Neutrophil (primary cell): ENCODE data around the gene RFTN1.

Experiments used
- H3K27ac ChIP-seq: fragments of 200-600 bp; sonication (generic); 2 replicates; pipeline ENCODE4 v1.5.1; 2016; ENCODE audit warnings: mild to moderate bottlenecking, moderate library complexity
- H3K27me3 ChIP-seq: fragments of 200-600 bp; sonication (generic); 2 replicates; pipeline ENCODE4 v1.6.0; 2016; ENCODE audit warnings: mild to moderate bottlenecking
- H3K36me3 ChIP-seq: fragments of 200-600 bp; sonication (generic); 2 replicates; pipeline ENCODE4 v1.5.1; 2017
- H3K4me1 ChIP-seq, 2 experiments: fragments of 200-600 bp in 1 of 2; sonication (generic) in 1 of 2; 1 replicate in 1 of 2; 2 replicates in 1 of 2; pipeline versions ENCODE4 v1.5.1 to v1.6.1; 2013 to 2016; ENCODE audit warnings: low read depth in 1 of 2, low read length in 1 of 2, mild to moderate bottlenecking in 1 of 2, moderate library complexity in 1 of 2; ENCODE audit not compliant: control insufficient read depth in 1 of 2, insufficient read depth in 1 of 2
- H3K4me3 ChIP-seq, 2 experiments: fragments of 200-600 bp in 1 of 2; sonication (generic) in 1 of 2; 1 replicate in 1 of 2; 2 replicates in 1 of 2; pipeline ENCODE4 v1.5.1; 2013 to 2016; ENCODE audit warnings: low read depth in 1 of 2, low read length in 1 of 2, mild to moderate bottlenecking in 1 of 2, moderate library complexity in 1 of 2
- H3K9me3 ChIP-seq: fragments of 200-600 bp; sonication (generic); 2 replicates; pipeline ENCODE4 v1.5.1; 2016
- CTCF ChIP-seq: fragments of 200-600 bp; sonication (generic); IDR thresholded peaks from 2 replicates; pipeline ENCODE4 v1.5.1; 2016; ENCODE audit warnings: antibody characterized with exemption

Gene RFTN1

GRCh38 chr3:16442730-16443129, 70.8 kb downstream of the RFTN1 start:
- Histone ChIP-seq H3K9me3 (no peaks in the 10 kb centered on the region), H3K4me3 (no peak overlapping the region), H3K4me1 (peaks cover 0 to 9% of the 10 kb centered on the region in 2 experiments), H3K27me3 (no peaks in the 10 kb centered on the region), H3K36me3 (no peaks in the 10 kb centered on the region), H3K27ac (no peak overlapping the region)
- no peak for TF ChIP-seq CTCF

DNA sequence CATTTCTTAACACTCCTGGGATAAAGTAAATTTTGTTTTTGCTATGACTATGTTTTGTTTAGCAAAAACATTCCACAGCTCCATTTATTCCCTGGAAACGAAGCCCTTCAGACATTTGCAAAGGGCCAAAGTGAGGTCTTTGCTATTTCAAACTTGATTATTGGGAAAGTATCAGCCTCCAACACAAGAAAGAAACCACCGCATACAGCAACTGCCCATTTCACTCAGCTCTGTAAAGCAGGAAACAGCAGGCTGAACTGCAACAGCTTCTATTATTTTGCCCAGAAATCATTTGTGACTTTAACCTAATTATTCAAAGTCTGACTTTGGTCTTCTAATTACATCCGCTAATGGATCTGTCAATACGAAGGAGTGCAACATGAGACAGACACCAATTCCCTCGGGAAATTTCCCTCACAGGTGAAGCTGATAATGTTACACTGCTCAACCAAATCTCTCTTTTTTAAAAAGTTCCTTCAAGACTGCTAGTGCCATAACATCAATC, 72.1 kb downstream of the RFTN1 start:
- H3K36me3 ChIP-seq = no peaks in the 10 kb centered on the region
- H3K27ac ChIP-seq = no peak overlapping the region
- no peaks in the 10 kb centered on the region for H3K27me3 ChIP-seq
- H3K4me1 ChIP-seq = peaks cover 0 to 9% of the 10 kb centered on the region in 2 experiments
- no peak overlapping the region for H3K4me3 ChIP-seq
- no peak for TF ChIP-seq CTCF
- H3K9me3 ChIP-seq = no peaks in the 10 kb centered on the region

DNA sequence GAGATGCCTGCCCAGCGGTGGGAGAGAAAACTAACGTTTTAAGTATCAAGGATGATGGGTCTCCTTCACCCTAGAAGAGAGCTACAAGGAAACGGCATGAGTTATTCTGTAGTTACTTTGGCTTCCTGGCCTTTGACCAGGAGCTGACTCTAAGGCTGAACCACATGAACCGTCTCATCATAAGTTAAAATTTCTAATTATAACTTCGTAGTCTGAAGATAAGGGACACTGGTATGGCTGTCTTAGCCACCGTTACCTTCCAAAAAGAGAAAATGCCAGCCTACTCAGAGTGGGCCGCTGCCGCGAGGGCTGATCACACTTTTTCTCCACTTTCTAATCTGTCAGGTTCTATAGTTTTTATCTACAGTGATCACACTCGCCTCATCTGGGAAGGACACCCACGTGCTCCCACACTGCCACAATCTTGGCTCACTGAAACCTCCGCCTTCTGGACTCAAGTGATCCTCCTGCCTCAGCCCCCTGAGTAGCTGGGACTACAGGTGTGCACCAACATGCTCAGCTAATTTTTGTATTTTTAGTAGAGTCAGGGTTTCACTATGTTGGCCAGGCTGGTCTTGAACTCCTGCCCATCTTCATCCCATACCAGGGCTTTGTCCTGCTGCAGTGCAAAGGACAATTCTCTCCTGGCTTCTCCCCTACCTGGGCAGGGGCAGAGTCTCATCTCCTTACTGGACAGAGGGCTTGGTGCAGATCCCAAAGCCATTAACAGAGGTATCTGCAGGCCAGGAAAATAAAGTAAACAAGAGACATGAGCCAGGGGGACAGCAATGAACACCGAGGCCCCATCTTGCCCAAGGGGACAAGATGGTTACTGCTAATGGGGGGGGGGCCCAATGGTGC, 73.4 kb downstream of the RFTN1 start:
- no peak overlapping the region for H3K27ac ChIP-seq
- H3K9me3 ChIP-seq = no peaks in the 10 kb centered on the region
- peaks cover 0 to 9% of the 10 kb centered on the region in 2 experiments for H3K4me1 ChIP-seq
- no peaks in the 10 kb centered on the region for H3K27me3 ChIP-seq
- TF ChIP-seq CTCF = no peak
- H3K36me3 ChIP-seq = no peaks in the 10 kb centered on the region
- no peak overlapping the region for H3K4me3 ChIP-seq

GRCh38 chr3:16439163-16439847, 74.2 kb downstream of the RFTN1 start:
- H3K4me1 ChIP-seq = peaks cover 0 to 9% of the 10 kb centered on the region in 2 experiments
- no peak overlapping the region for H3K27ac ChIP-seq
- no peak for TF ChIP-seq CTCF
- no peaks in the 10 kb centered on the region for H3K36me3 ChIP-seq
- H3K4me3 ChIP-seq = no peak overlapping the region
- no peaks in the 10 kb centered on the region for H3K9me3 ChIP-seq
- no peaks in the 10 kb centered on the region for H3K27me3 ChIP-seq

DNA sequence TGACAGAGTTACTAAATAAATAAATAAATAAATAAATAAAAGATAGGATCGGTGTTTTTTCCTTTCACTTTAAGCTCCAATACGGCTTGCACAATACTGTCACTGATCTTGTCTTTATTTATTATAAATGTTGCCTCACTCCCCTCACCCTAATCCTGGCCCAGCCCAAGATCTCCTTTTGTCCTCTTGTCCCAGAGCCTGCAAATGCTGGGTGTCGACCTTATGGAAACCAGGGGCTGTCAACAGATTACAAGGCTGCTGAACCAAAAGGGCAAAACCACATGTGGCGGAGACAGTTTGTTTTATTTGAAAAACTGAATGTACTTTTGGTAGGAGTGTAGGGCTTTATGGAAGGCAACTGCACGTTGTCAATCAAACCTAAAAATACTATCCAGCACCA, 75.9 kb downstream of the RFTN1 start:
- no peak for TF ChIP-seq CTCF
- Histone ChIP-seq H3K27me3 (no peaks in the 10 kb centered on the region), H3K9me3 (no peaks in the 10 kb centered on the region), H3K4me1 (peaks cover 0 to 9% of the 10 kb centered on the region in 2 experiments), H3K4me3 (no peak overlapping the region), H3K36me3 (no peaks in the 10 kb centered on the region), H3K27ac (no peak overlapping the region)
